ENCODE data around the gene FUOM. TPM values are rescaled to one million over a fixed set of nuclear protein-coding genes. Genes with fewer than 3 reads are reported as not detected.
"Not testable (repeated sequence)": the region's sequence is repeated elsewhere in the genome, so short reads cannot be mapped to it uniquely, and the experiment has no call there.

FUOM gene
- total RNA-seq, 1 donor from 2014 or later, result 37.2 TPM

DNA sequence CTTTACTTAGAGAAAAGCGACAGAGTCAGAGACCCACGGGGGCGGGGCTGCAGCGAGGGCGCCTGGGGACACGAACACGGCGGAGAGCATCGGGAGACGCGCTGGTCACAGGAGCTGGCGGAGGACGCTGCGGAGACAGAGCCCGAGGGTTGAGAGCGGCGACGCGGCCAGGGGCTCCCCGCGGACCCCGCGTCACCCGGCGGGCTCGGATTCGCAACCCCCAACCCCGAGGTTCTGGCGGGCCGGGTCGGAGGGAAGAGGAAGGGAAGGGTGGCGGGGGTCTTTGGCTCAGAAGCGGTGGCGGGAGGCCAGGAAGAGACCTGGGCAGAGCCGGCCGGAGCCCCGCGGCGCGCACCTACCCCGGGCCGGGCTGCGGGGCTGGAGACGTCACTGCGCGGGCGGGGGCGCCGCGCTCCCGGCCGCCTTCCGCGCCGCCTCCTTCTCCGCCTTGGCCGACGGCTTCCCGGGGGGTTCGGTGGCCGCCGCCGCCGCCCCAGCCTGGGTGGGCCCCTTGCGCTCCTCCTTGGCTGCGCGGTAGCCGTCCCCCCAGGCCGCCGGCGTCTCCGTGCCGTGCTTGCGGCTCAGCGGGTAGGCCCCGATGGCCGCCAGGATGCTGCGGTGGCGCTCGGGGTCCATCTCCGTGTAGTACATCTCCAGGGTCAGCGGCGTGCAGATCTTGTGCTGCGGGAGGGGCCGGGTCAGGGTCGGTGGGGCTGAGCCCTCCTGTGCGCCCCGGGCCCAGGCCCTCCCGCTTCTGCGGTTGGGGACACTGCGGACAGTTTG is 32.2 kb downstream of the FUOM start:
- H3K27ac Mint-ChIP-seq, result no peak overlapping the region
- peaks cover 18% of the 10 kb centered on the region for H3K4me1 Mint-ChIP-seq
- peaks cover 41% of the 10 kb centered on the region for H3K27me3 Mint-ChIP-seq
- no peak for ATAC-seq (ENCODE audit: low read depth)
- no peak for TF ChIP-seq CTCF (IDR thresholded peaks at IDR 0.05)
- intact Hi-C loops (cut with micrococcal nuclease), result loop anchor here (5.0 to 10.0 kb wide), 2 partner anchors 52 to 671 kb away; partner anchors contain the start of gene PAOX
- H3K36me3 Mint-ChIP-seq (ENCODE audit: low read depth), result no peaks in the 10 kb centered on the region
- DNase-seq, result no peak
- H3K9me3 Mint-ChIP-seq, result peaks cover 5% of the 10 kb centered on the region
- peak overlapping the region; percentile 76 for H3K4me3 Mint-ChIP-seq
- CTCF ChIA-PET, result no interaction called here
- POLR2A ChIA-PET, result interaction anchor here (0.6 to 1.3 kb wide), 3 partner anchors 11 to 32 kb away, joined by 4 to 16 read pairs (median 5); partner anchors contain the start of gene FUOM

DNA sequence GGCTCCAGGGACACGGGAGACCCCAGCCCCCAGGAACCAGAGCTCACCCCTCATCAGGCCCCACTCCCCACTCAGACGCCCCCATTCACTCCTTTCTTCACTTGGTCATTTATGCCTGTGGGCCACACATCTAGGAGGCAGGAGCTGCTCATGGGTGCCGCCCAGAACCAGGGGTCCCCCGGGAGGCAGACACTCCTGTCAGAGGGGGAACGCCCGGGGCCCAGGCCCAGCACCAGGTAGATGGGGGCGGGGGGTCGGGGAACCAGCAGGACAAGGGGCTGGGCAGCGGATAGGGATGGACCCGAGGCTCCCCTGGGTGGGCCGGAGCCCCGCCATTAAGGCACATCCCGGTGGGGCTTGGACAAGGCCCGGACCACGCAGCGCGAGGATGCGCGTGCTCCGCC is 33.0 kb downstream of the FUOM start:
- no peak for DNase-seq
- intact Hi-C loops (cut with micrococcal nuclease), result loop anchor here (5.0 to 10.0 kb wide), 2 partner anchors 52 to 670 kb away; partner anchors contain the start of gene PAOX
- H3K36me3 Mint-ChIP-seq (ENCODE audit: low read depth), result no peaks in the 10 kb centered on the region
- H3K27me3 Mint-ChIP-seq, result peaks cover 46% of the 10 kb centered on the region
- no peak for TF ChIP-seq CTCF (IDR thresholded peaks at IDR 0.05)
- no peak overlapping the region for H3K4me3 Mint-ChIP-seq
- no peak overlapping the region for H3K27ac Mint-ChIP-seq
- peak; percentile 34 for ATAC-seq (ENCODE audit: low read depth)
- H3K4me1 Mint-ChIP-seq, result peaks cover 16% of the 10 kb centered on the region
- ChIA-PET CTCF (no interaction called here), POLR2A (interaction anchor here (1.0 to 1.3 kb wide), 2 partner anchors 10 to 33 kb away, joined by 5 to 16 read pairs; partner anchors contain the start of gene FUOM)
- peaks cover 5% of the 10 kb centered on the region for H3K9me3 Mint-ChIP-seq

DNA sequence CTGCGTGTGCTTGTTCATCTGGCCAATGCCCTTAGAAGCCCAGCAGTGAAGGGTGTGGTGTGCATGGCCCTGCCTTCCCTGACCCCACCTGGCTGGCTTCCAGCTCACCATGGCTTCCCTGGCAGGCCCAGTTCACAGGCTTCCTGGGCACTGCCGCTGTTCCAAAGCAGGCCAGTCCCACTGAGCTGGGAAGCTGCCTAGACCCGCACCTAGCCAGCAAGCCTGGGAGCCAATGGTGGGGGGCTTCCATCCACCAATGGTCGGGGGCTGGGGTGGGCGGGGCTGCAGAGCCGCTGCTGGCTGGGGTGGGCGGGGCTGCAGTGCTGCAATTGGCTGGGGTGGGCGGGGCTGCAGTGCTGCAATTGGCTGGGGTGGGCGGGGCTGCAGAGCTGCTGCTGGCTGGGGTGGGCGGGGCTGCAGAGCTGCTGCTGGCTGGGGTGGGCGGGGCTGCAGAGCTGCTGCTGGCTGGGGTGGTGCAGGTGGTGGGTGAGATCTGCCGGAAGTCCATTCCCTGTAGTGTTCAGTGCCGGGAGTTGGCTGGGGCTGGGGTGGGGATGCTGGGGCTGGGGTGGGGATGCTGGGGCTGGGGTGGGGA is 33.5 kb downstream of the FUOM start:
- no peak overlapping the region for H3K4me3 Mint-ChIP-seq
- H3K27ac Mint-ChIP-seq, result no peak overlapping the region
- CTCF ChIA-PET, result interaction anchor here (0.8 kb wide), 1 partner anchor 181 kb away, joined by 3 read pairs; no protein-coding TSS in a partner anchor
- TF ChIP-seq CTCF (IDR thresholded peaks at IDR 0.05), result no peak
- H3K36me3 Mint-ChIP-seq (ENCODE audit: low read depth), result no peaks in the 10 kb centered on the region
- intact Hi-C loops (cut with micrococcal nuclease), result loop anchor here (10.0 kb wide), 1 partner anchor 669 kb away; no protein-coding TSS in a partner anchor
- peak; percentile 76 for ATAC-seq (ENCODE audit: low read depth)
- peaks cover 5% of the 10 kb centered on the region for H3K9me3 Mint-ChIP-seq
- POLR2A ChIA-PET, result interaction anchor here (0.6 to 1.3 kb wide), 4 partner anchors 9 to 81 kb away, joined by 3 to 16 read pairs (median 4); partner anchors contain the start of gene FUOM
- peaks cover 19% of the 10 kb centered on the region for H3K4me1 Mint-ChIP-seq
- DNase-seq, result no peak
- H3K27me3 Mint-ChIP-seq, result peaks cover 46% of the 10 kb centered on the region

GRCh38 chr10:133322064-133322709 is 35.6 kb downstream of the FUOM start:
- H3K36me3 Mint-ChIP-seq (ENCODE audit: low read depth); H3K9me3 Mint-ChIP-seq; H3K27ac Mint-ChIP-seq; DNase-seq; ATAC-seq (ENCODE audit: low read depth); H3K4me3 Mint-ChIP-seq; POLR2A ChIA-PET: not testable (repeated sequence)
- intact Hi-C loops (cut with micrococcal nuclease), result loop anchor here (10.0 kb wide), 1 partner anchor 667 kb away; no protein-coding TSS in a partner anchor
- peaks cover 19% of the 10 kb centered on the region for H3K4me1 Mint-ChIP-seq
- H3K27me3 Mint-ChIP-seq, result peaks cover 34% of the 10 kb centered on the region
- CTCF ChIA-PET, result interaction anchor here (0.7 to 0.9 kb wide), 2 partner anchors 7 to 15 kb away, joined by 3 read pairs; no protein-coding TSS in a partner anchor

DNA sequence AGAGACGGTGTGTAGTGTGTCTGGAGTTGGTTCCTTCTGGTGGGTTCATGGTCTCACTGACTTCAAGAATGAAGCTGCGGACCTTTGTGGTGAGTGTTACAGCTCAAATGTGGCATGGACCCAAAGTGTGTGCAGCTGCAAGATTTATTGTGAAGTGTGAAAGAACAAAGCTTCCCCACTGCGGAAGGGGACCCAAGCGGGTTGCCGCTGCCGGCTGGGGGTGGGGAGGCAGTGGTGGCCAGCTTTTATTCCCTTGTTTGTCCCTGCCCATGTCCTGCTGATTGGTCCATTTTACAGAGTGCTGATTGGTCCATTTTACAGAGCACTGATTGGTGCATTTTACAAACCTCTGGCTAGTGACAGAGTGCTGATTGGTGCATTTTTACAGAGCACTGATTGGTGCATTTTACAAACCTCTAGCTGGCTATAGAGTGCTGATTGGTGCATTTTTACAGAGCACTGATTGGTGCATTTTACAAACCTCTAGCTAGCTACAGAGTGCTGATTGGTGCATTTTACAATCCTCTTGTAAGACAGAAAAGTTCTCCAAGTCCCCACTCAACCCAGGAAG is 36.9 kb downstream of the FUOM start:
- Mint-ChIP-seq H3K27me3 (peaks cover 22% of the 10 kb centered on the region), H3K4me1 (peaks cover 15% of the 10 kb centered on the region)
- not testable (repeated sequence) for DNase-seq; ATAC-seq (ENCODE audit: low read depth); H3K27ac Mint-ChIP-seq; H3K36me3 Mint-ChIP-seq (ENCODE audit: low read depth); H3K4me3 Mint-ChIP-seq; H3K9me3 Mint-ChIP-seq
- intact Hi-C loops (cut with micrococcal nuclease), result loop anchor here (10.0 kb wide), 1 partner anchor 666 kb away; no protein-coding TSS in a partner anchor
- POLR2A ChIA-PET, result interaction anchor here (0.6 kb wide), 1 partner anchor 28 kb away, joined by 3 read pairs; no protein-coding TSS in a partner anchor
- CTCF ChIA-PET, result interaction anchor here (0.7 to 1.6 kb wide), 2 partner anchors 13 to 906 kb away, joined by 3 to 4 read pairs; no protein-coding TSS in a partner anchor

Measured in activated B cell treated with CpG ODN at 0.5 μM for 24 hours (primary cell).